GM12872 (cell line): ENCODE data around the gene LSAMP.

Experiments used
- TF ChIP-seq, protein P1 (sequence below): IDR thresholded peaks from 3 replicates; pipeline ENCODE4 v1.5.1; 2011; ENCODE audit warnings: low read depth, mild to moderate bottlenecking, low read length, moderate library complexity; ENCODE audit not compliant: insufficient read depth

LSAMP gene

DNA sequence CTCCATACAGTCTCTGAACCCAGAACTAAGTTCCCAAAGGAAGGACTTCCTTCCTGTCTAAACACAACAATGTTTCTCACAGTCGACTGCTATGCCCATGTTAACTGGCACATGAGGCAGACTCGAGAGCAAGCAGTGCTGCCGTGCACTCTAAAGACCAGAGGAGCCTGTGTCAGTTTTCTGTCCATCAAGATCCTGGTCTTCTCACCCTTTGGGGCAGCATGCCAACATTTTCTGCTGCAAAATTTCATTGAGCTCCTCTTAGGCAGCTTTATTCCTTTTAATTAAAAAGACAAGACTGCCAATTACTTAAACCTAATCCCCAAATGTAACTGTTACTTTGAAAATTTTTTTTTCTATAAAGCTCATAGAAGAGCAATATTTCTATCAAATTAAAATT lies 616.9 kb downstream of the LSAMP start:
- TF ChIP-seq, protein P1, sequence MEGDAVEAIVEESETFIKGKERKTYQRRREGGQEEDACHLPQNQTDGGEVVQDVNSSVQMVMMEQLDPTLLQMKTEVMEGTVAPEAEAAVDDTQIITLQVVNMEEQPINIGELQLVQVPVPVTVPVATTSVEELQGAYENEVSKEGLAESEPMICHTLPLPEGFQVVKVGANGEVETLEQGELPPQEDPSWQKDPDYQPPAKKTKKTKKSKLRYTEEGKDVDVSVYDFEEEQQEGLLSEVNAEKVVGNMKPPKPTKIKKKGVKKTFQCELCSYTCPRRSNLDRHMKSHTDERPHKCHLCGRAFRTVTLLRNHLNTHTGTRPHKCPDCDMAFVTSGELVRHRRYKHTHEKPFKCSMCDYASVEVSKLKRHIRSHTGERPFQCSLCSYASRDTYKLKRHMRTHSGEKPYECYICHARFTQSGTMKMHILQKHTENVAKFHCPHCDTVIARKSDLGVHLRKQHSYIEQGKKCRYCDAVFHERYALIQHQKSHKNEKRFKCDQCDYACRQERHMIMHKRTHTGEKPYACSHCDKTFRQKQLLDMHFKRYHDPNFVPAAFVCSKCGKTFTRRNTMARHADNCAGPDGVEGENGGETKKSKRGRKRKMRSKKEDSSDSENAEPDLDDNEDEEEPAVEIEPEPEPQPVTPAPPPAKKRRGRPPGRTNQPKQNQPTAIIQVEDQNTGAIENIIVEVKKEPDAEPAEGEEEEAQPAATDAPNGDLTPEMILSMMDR = no peak

DNA sequence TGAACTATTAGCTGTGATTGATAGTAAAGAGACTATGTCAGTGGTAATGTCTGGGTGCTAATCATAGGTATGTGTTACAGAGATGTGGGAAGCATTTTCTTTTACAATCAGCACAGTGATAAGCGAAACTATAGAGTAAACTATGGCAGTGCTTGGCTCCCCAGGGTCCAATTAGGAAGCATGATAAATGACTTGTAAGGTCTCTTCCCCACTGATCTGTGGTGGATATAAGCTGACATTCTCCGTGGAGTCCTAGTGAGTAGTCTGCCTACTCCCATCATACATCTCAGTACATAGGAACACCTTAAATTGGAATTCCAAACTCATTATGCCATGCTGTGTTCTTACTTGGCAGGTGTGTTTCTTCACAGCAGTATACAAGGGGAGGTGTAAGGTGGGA lies 617.8 kb downstream of the LSAMP start:
- TF ChIP-seq, protein P1 = no peak

DNA sequence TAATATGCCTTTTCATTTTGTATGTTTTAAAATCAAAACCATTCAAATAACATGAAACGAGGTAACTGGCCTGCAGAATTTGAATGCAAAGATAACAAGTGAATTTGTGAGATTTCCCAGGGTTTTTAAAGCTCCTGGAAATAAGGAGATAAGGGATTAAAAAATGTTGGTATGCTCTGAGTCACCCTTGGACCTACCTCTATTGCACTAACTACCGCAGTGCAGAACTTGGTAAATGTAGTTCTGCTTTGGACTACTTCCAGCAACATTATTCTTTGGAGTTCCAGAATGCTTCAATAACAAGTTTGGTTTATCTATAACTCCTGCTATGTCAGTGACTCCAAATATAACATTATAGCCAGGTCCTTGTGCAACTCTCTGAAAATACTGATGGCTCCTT lies 620.2 kb downstream of the LSAMP start:
- TF ChIP-seq, protein P1 = no peak

DNA sequence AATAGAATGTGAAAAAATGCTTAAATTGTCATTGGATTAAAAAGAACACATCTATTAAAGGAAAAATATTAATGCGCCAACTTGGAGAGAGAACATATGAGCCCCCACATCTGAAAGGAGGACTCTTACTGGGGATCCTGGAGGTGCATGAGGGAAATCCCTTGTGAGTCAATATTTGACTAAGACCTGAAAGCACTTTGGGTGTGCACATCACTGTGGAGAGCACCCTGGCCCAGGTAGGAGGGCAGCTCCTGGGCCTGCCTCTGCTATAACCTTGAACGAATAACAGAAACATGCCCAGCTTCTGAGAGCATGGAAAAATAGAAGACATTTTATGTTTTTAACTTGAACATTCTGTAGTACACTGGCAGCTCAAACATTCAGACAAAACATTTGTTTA lies 622.2 kb downstream of the LSAMP start:
- TF ChIP-seq, protein P1 = no peak

DNA sequence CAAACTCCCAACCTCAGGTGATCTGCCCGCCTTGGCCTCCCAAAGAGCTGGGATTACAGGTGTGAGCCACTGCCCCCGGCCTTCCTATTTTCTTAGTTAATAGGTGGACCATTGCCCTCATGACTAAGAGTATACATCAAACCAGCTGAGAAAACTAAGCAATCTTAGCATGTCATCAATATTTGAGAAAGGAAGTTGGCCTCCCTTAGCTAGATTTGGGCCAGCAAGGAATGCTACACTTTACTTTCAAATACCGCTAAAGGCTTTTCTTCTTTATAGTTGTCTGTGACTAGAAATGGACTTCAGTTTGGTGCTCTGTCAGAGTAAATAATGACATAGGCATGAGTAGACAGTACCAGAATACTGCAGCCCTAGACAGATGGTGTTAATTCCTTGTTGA lies 622.7 kb downstream of the LSAMP start:
- TF ChIP-seq, protein P1 = no peak

DNA sequence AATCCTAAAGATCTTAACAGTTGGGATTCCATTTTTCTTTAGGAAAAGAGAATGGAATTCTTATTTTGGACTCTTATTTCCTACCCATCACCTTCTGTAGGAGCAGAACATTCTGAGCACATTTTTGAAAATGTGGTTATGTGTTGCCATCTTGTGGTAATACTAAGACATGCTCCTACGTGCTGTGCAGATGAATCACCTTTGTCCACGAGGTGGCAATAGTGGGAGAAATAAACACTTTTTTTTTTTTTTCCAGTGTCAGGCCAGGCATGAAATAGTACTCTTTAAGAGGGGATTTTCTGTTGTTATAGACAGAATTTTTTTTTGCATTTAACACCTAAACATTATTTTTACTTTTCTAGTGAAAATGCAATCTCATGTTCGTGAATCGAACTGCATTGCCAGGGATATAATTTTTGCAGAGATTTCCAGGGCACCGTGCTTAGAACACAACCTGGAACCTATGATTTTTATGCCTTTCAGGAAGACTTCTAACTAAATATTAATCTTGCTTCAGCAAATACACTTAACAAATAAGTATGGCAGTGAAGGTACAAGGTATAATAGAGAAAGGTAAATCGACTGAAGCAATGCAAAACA lies 625.4 kb downstream of the LSAMP start:
- TF ChIP-seq, protein P1 = peak; percentile 89

DNA sequence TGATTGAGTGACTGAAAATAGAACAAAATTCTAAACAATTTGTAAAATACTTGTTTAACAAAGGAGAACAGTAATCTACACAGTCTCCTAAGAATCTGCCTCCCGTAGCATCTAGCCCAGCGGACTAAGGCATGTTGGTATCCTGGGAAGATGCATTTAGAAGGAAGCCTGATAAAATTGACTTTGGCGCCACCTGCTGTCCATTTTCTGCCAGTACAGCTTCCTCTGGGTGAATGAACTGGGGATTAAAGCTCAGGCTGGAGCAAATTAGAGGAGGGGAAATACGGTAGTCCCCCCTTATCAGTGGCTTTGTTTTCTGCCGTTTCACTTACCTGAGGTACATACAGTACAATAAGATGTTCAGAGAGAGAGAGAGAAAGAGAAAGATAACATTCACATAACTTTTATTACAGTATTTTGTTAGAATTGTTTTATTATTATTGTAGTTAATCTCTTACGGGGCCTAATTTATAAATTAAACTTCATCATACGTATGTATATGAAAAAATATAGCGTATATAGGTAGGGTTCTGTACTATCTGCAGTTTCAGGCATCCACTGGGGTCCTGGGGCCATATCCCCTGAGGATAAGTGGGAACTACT lies 630.4 kb downstream of the LSAMP start:
- TF ChIP-seq, protein P1 = peak; percentile 83

DNA sequence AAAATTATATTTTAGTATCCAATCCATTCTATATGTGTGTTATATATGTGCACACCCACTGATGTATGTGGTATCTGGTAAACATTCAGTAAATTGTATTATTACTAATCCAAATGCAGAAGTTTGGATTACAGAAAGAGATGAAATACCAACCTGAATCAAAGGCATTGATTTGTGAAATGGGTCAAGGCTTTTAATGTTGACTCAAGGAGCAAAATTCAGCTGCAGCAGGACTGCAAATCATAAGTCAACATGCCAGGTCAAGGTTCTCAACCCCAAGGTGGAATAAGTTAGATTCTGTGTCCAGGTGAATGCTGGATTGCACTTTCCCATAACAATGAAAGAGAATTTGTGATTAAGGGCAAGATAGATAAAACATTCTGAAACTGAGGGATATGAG lies 631.3 kb downstream of the LSAMP start:
- TF ChIP-seq, protein P1 = no peak
